Colonic mucosa (tissue), 4 donors: ENCODE data around the gene PPCDC. TPM values are rescaled to one million over a fixed set of nuclear protein-coding genes. Genes with fewer than 3 reads are reported as not detected.

Experiments
- DNase-seq: peaks from one replicate; pipeline ENCODE4 v3.0.0-alpha.2; 2020
- H3K27ac ChIP-seq: fragments of 200-600 bp; one replicate; pipeline ENCODE4 v1.8.0; 2021
- H3K27me3 ChIP-seq: fragments of 200-600 bp; one replicate; pipeline ENCODE4 v1.8.0; 2021
- H3K36me3 ChIP-seq: fragments of 200-600 bp; one replicate; pipeline ENCODE4 v1.8.0; 2021
- H3K4me1 ChIP-seq: fragments of 200-600 bp; one replicate; pipeline ENCODE4 v1.8.0; 2021; ENCODE audit warnings: mild to moderate bottlenecking
- H3K4me3 ChIP-seq: fragments of 200-600 bp; one replicate; pipeline ENCODE4 v1.8.0; 2021
- H3K9ac ChIP-seq, 2 donors: one replicate each; pipeline ENCODE4 v1.7.0; 2013; ENCODE audit warnings: control low read depth in 2 of 2, low read depth in 2 of 2, low read length in 2 of 2
- H3K9me3 ChIP-seq: fragments of 200-600 bp; one replicate; pipeline ENCODE4 v1.8.0; 2021
- intact Hi-C: fragments of 100-400 bp; cut with DNase I; formaldehyde crosslinking; loops from one replicate; pipeline ENCODE4 v1.14.1; 2022
- total RNA-seq, 2 donors: library from RNA; stranded (reverse); fragmentation: NEBNext Ultra II Directional in 1 of 2; extraction: Animal tissue kit (Norgen Biotek cat#: 25700) in 1 of 2; gene quantifications; one replicate each; pipeline ENCODE4 v1.2.1, GENCODE V29; 2021
- TF ChIP-seq, protein P1 (sequence below): fragments of 200-600 bp; IDR thresholded peaks from one replicate; pipeline ENCODE4 v1.8.0; 2022; ENCODE audit warnings: antibody characterized with exemption, mild to moderate bottlenecking
- donor health status: healthy.
- donor health status: DM: no; HTN: no; CAD: no.
- donor health status: DM: no; HTN: no; CAD: no.

Gene PPCDC
- total RNA-seq, 2 donors from 2014 or later = 10.1 to 23.1 TPM

DNA sequence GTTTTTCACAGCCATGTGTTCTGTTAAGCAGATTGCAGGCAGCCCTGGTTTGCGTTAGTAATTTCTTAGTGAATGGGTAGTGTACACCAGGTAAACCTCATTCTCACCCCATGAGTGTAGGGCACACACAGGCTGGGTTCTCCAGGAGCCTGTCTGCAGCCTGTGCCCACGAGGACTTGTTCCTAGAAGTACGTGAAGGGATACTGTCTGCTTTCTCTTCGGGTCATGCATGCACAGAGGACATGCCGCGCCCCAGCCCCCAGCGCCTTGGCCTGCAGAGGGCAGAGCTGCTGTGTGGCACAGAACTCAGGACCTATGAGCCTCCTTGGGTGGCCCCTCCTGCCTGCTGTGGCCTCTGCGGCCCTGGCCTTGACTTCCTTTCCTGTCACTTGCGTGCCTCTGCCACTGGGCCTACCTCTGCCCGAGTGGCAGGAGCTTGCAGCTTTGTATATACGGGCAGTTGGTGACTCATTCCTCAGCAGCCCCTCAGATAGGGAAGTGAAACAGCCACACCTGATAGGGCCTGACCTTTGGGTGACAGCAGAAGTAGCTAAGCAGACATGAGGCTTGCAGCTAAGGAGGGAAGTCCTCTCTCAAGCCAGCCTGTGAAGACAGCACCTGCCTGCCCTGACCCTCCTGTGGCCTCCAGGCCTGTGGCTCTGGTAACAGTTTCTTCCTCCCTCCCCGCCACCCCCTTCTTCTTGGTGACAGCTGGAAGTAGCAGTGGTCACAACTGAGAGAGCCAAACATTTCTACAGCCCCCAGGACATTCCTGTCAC is 19.5 kb downstream of the PPCDC start:
- peak; percentile 84 for DNase-seq
- H3K9me3 ChIP-seq = no peaks in the 10 kb centered on the region
- H3K27me3 ChIP-seq = no peaks in the 10 kb centered on the region
- TF ChIP-seq, protein P1, sequence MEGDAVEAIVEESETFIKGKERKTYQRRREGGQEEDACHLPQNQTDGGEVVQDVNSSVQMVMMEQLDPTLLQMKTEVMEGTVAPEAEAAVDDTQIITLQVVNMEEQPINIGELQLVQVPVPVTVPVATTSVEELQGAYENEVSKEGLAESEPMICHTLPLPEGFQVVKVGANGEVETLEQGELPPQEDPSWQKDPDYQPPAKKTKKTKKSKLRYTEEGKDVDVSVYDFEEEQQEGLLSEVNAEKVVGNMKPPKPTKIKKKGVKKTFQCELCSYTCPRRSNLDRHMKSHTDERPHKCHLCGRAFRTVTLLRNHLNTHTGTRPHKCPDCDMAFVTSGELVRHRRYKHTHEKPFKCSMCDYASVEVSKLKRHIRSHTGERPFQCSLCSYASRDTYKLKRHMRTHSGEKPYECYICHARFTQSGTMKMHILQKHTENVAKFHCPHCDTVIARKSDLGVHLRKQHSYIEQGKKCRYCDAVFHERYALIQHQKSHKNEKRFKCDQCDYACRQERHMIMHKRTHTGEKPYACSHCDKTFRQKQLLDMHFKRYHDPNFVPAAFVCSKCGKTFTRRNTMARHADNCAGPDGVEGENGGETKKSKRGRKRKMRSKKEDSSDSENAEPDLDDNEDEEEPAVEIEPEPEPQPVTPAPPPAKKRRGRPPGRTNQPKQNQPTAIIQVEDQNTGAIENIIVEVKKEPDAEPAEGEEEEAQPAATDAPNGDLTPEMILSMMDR = peak; percentile 51
- H3K4me3 ChIP-seq = no peak overlapping the region
- H3K4me1 ChIP-seq = peaks cover 32% of the 10 kb centered on the region
- no peaks in the 10 kb centered on the region for H3K36me3 ChIP-seq
- H3K9ac ChIP-seq = peak overlapping the region; percentile 24 to 80
- intact Hi-C loops = no loop called here
- H3K27ac ChIP-seq = peak overlapping the region; percentile 84

DNA sequence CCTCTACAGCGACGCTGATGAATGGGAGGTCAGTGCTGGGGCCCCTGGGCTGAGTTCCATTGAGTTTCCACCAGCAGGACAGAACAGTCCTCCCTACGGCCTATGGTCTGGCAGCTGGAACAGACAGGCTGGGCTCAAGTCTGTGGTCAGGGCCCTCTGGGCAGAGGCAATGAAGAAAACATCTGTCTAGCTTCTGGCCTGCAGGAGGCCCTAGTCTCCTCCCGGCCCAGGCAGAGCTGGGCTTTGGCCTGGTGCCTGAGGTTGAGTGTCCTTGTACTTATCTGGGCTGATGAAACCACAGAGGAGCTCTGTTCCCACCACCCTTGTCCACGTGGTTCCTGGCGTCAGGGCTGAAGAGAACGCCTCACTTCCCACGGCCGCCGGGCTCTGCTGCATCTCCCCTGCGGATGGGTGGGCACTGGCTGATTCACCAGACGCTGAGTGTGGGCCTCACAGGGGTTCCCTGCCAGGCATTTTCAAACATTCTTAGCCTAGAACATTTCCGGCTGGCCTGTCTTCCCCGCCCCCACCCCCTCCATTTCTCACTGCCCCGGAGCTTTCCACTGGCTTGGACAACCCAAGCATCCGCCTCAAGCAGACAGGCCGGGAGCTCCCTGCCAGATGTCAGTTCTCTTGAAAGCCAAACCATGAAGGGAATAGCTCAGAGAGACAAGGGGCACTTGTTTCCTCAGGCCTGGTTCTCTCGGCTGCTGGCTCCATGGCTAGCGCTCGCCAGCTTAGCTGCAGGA is 20.3 kb downstream of the PPCDC start:
- DNase-seq = peak; percentile 84
- H3K9ac ChIP-seq = peak overlapping the region; percentile 24 to 80
- TF ChIP-seq, protein P1 = no peak
- no peak overlapping the region for H3K4me3 ChIP-seq
- no peaks in the 10 kb centered on the region for H3K9me3 ChIP-seq
- H3K4me1 ChIP-seq = peaks cover 34% of the 10 kb centered on the region
- H3K36me3 ChIP-seq = no peaks in the 10 kb centered on the region
- H3K27ac ChIP-seq = peak overlapping the region; percentile 84
- intact Hi-C loops = no loop called here
- no peaks in the 10 kb centered on the region for H3K27me3 ChIP-seq

DNA sequence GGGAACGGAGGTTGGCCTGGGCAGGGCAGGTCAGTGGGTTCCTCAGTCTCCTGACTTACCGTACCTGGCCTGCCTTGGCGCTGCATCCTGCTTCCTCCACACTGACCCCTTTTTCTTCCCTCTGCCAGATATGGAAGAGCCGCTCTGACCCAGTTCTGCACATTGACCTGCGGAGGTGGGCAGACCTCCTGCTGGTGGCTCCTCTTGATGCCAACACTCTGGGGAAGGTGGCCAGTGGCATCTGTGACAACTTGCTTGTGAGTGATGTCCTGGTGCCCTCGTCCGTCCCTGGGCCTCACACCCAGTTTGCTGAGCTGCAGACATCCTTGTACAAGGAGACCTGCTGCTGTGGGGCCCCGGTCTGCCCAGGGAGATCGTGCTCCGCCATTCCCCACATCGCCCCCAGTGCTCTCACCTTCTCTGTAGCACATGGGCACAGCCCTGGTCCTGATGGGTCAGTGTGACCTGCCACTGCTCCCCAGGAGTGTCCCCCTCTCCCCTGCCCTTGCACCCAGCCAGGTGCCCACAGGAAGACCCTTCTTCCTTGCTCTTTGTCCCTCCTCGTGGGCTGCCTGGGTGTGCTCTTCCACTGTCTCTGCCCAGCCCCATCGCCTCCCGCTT is 21.0 kb downstream of the PPCDC start:
- no peak for DNase-seq
- TF ChIP-seq, protein P1 = no peak
- Histone ChIP-seq H3K36me3 (no peaks in the 10 kb centered on the region), H3K9me3 (no peaks in the 10 kb centered on the region), H3K27ac (peak overlapping the region; percentile 84), H3K4me3 (no peak overlapping the region), H3K9ac (peak overlapping the region; percentile 24 to 80), H3K27me3 (no peaks in the 10 kb centered on the region), H3K4me1 (peaks cover 34% of the 10 kb centered on the region)
- intact Hi-C loops = no loop called here

DNA sequence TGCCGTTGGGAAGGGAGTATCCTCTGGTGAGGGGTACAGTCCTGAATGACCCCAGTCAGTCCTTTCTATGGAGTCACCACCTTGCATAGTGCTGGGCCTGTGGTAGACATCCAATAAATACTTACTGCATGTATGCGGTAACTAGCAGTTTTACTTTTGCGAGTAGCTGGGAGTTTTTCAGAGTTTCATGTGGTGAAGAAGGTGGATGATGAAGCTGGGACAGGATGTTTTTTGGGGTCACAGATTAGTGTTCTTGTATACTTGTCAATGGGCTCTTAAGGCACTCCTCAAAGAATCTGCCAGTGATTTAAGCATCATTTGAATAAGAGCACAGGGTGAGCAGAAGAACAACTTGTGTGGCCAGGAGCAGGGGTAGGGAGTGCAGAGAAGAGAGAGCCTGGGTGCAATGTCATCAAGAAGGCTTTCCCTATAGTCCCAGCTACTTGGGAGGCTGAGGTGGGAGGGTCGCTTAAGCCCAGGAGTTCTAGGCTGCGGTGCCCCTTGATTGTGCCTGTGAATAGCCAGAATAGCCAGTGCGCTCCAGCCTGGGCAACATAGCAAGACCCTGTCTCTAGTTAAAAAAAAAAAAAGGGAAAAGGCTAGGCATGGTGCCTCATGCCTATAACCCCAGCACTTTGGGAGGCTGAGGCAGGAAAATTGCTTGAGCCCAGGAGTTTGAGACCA is 22.1 kb downstream of the PPCDC start:
- TF ChIP-seq, protein P1 = no peak
- Histone ChIP-seq H3K9ac (peak overlapping the region in 1 of 2 donors; percentile 80), H3K4me3 (no peak overlapping the region), H3K27me3 (no peaks in the 10 kb centered on the region), H3K9me3 (no peaks in the 10 kb centered on the region), H3K36me3 (no peaks in the 10 kb centered on the region), H3K27ac (no peak overlapping the region), H3K4me1 (peaks cover 34% of the 10 kb centered on the region)
- intact Hi-C loops = no loop called here
- DNase-seq = no peak

DNA sequence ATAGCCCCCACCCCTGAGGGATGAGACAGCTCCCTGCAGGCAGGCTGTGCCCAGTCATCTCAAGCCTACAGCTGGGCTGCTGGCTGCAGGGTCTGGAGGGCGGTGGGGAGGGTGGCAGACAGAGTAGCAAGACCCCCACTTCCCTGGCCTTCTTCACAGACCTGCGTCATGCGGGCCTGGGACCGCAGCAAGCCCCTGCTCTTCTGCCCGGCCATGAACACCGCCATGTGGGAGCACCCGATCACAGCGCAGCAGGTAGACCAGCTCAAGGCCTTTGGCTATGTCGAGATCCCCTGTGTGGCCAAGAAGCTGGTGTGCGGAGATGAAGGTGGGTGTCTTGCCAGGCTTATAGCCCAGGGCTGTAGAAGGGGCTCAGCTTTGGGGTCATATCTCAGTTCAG is 25.0 kb downstream of the PPCDC start:
- Histone ChIP-seq H3K27ac (no peak overlapping the region), H3K4me1 (peaks cover 25% of the 10 kb centered on the region), H3K4me3 (no peak overlapping the region), H3K36me3 (no peaks in the 10 kb centered on the region), H3K9me3 (no peaks in the 10 kb centered on the region), H3K9ac (no peak overlapping the region), H3K27me3 (no peaks in the 10 kb centered on the region)
- TF ChIP-seq, protein P1 = no peak
- intact Hi-C loops = no loop called here
- no peak for DNase-seq
